Measurements from ENCODE around the gene SLC22A3.

Gene SLC22A3

DNA sequence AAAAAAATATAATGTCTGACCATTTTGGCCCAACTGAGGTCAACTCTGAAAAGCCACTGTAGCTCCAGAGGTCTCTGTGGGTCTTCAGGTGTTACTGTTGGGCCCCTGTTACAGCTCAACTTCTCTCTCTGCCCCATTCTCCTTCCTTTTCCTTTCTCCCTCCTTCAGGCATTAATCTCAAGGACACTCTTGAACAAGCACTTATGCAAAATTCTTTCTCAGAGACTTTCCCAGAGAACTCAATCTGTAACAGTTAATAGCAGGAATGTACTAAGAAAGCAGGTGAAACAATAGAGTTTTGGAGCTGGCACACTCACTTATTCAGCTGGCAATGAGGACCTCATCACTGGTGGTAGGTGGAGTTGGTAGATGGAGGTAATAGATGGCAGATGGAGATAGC is 31.9 kb upstream of the SLC22A3 start:
- H3K27me3 ChIP-seq (ENCODE audit: control insufficient read depth, insufficient read depth, low read length): no peaks in the 10 kb centered on the region
- H3K9ac ChIP-seq (ENCODE audit: low read depth, low read length): no peak overlapping the region
- no peak overlapping the region for H3K4me2 ChIP-seq (ENCODE audit: low read length)
- no peaks in the 10 kb centered on the region for H3K4me1 ChIP-seq (ENCODE audit: control insufficient read depth, insufficient read depth, low read length)
- H3K4me3 ChIP-seq (ENCODE audit: low read length): no peak overlapping the region
- H3K36me3 ChIP-seq (ENCODE audit: insufficient read depth, low read length): no peaks in the 10 kb centered on the region
- no peaks in the 10 kb centered on the region for H3K9me3 ChIP-seq (replicated peaks; ENCODE audit: low read length)

DNA sequence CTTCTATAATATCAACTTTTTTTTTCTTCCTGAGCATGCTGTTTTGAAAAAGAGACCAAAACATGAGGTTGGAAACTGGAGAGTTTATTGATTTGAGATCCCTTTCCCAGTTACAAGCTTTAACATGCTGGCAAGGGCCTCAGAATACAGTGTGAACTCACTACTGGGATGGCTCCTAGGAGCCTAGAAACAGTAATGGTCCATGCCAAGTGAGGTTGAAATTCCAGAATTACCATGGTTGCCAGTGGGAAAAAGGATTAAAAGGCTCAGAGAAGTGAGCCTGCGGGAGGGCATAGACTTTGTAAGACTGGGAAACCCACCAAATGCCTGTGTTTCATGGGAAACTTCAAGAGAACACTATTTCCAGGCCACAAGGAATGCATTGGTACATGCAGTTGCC is 28.9 kb upstream of the SLC22A3 start:
- Histone ChIP-seq H3K36me3 (ENCODE audit: insufficient read depth, low read length) (no peaks in the 10 kb centered on the region), H3K27me3 (ENCODE audit: control insufficient read depth, insufficient read depth, low read length) (no peaks in the 10 kb centered on the region), H3K4me3 (ENCODE audit: low read length) (no peak overlapping the region), H3K4me1 (ENCODE audit: control insufficient read depth, insufficient read depth, low read length) (no peaks in the 10 kb centered on the region), H3K9me3 (replicated peaks; ENCODE audit: low read length) (no peaks in the 10 kb centered on the region), H3K9ac (ENCODE audit: low read depth, low read length) (no peak overlapping the region), H3K4me2 (ENCODE audit: low read length) (no peak overlapping the region)

DNA sequence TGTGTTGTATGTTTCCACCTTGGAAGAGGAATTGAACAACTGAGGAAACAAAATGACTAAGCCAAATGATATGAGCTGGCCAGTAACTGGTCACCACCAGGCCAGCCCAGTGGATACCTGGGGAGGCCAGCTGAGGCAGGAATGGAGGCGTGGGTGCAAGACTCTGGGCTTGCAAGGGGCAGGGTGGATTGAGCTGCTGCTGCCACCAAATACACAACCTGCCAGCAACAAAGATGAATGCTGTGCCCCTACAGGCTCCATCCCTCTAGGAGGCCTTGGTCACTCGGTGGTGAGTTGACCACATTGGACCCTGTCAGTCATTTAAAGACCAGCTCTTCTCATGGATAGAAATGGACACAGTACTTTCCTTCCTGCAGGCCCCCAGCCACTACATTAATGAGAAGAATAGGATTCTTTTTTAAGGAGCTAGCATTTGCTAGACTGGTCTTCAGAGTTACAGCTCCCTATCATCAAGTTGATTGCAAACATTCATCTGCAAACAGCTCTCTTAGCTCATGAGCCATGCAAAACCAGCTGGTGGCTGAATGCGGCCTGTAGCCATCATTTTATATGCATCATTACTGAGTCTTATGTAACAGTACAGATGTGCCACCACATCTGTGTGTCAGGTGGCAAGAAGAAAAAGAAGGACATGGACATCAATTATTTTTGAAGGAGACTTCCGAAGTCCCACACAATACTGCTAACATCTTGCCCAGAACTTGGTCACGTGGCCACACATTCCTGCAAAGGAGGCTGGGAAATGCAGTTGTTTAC is 26.3 kb upstream of the SLC22A3 start:
- Histone ChIP-seq H3K4me3 (ENCODE audit: low read length) (no peak overlapping the region), H3K9ac (ENCODE audit: low read depth, low read length) (no peak overlapping the region), H3K9me3 (replicated peaks; ENCODE audit: low read length) (no peaks in the 10 kb centered on the region), H3K4me1 (ENCODE audit: control insufficient read depth, insufficient read depth, low read length) (no peaks in the 10 kb centered on the region), H3K4me2 (ENCODE audit: low read length) (no peak overlapping the region), H3K27me3 (ENCODE audit: control insufficient read depth, insufficient read depth, low read length) (no peaks in the 10 kb centered on the region), H3K36me3 (ENCODE audit: insufficient read depth, low read length) (no peaks in the 10 kb centered on the region)

DNA sequence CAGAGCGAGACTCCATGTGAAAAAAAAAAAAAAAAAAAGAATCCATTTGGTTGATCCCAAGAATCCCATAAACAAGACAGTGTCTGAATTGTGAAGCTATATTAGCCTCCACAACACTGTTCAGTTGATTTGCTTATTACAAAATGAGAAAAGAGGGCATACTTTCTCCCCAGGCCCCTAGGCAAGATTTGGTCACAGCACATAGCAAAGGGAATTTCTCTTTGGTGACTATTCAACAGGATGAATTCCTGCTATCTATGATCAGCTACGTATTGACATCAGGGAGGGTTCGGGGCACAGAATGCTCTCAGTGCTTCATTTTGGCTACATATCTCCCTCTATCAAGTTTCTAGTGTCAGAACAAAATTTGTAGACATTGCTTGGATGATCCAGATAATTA is 20.2 kb upstream of the SLC22A3 start:
- H3K4me2 ChIP-seq (ENCODE audit: low read length): no peak overlapping the region
- peaks cover 6% of the 10 kb centered on the region for H3K27me3 ChIP-seq (ENCODE audit: control insufficient read depth, insufficient read depth, low read length)
- H3K9me3 ChIP-seq (replicated peaks; ENCODE audit: low read length): no peaks in the 10 kb centered on the region
- H3K9ac ChIP-seq (ENCODE audit: low read depth, low read length): no peak overlapping the region
- no peaks in the 10 kb centered on the region for H3K36me3 ChIP-seq (ENCODE audit: insufficient read depth, low read length)
- H3K4me3 ChIP-seq (ENCODE audit: low read length): no peak overlapping the region
- no peaks in the 10 kb centered on the region for H3K4me1 ChIP-seq (ENCODE audit: control insufficient read depth, insufficient read depth, low read length)

DNA sequence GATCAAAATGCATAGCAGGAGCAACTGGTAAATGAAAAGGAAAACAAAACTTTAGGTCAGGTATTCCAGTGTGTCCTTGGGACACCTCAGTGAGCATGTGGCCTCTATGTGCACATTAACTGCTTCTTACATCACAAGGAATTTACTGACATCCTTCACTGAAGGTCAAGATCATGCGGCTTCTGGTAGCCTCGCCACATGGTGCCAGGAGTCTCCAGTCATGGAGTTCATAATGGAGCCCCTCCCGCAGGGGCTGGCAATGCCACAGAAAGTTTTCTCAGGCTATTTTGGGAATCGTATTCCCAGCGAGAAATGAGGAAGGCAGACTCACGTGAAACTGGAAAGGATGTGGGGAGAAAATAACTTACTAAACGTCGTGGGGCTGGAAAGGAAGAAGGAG is 19.7 kb upstream of the SLC22A3 start:
- peaks cover 6% of the 10 kb centered on the region for H3K27me3 ChIP-seq (ENCODE audit: control insufficient read depth, insufficient read depth, low read length)
- H3K4me1 ChIP-seq (ENCODE audit: control insufficient read depth, insufficient read depth, low read length): no peaks in the 10 kb centered on the region
- no peaks in the 10 kb centered on the region for H3K9me3 ChIP-seq (replicated peaks; ENCODE audit: low read length)
- no peaks in the 10 kb centered on the region for H3K36me3 ChIP-seq (ENCODE audit: insufficient read depth, low read length)
- H3K4me2 ChIP-seq (ENCODE audit: low read length): no peak overlapping the region
- H3K9ac ChIP-seq (ENCODE audit: low read depth, low read length): no peak overlapping the region
- no peak overlapping the region for H3K4me3 ChIP-seq (ENCODE audit: low read length)

DNA sequence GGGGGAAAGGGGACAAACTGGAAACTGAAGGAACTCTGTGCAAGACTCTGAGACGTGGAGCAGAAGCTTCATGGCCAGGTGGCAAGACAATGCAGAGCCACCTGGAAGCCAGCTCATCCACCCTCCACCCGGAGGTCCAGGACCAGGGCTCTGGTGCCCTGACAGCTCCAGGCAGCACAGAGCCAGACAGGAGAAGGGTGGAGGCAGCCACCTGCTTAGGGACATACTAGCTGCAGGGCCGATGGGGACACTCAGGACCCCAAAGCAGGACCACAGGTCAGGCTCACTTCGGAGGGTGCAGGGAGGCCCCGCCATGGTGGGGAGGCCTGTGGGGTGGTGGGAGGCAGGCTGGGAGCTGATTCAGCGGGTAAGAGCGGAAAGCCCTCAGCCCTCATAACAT is 19.0 kb upstream of the SLC22A3 start:
- no peak overlapping the region for H3K4me2 ChIP-seq (ENCODE audit: low read length)
- peaks cover 6% of the 10 kb centered on the region for H3K27me3 ChIP-seq (ENCODE audit: control insufficient read depth, insufficient read depth, low read length)
- H3K9me3 ChIP-seq (replicated peaks; ENCODE audit: low read length): no peaks in the 10 kb centered on the region
- no peaks in the 10 kb centered on the region for H3K36me3 ChIP-seq (ENCODE audit: insufficient read depth, low read length)
- no peak overlapping the region for H3K9ac ChIP-seq (ENCODE audit: low read depth, low read length)
- H3K4me1 ChIP-seq (ENCODE audit: control insufficient read depth, insufficient read depth, low read length): no peaks in the 10 kb centered on the region
- H3K4me3 ChIP-seq (ENCODE audit: low read length): no peak overlapping the region

DNA sequence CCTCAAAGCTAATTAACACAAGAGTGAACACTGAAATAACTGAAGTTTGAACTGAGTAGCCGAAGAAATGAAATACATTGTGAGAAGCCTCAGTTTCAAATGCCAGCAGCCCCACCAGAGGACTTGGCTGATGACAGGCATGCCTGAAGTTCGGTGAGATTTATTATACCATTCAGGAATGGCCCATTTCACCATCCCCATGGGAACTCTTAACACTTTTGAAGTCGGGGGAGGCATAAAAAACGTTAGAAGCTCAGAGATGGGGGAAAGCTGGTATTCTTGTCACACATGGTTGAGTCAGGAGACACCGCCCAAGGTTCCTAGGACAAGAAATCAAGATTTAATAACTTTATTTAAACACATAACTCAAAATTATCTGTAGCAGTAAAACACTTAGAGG is 17.6 kb upstream of the SLC22A3 start:
- Histone ChIP-seq H3K9me3 (replicated peaks; ENCODE audit: low read length) (no peaks in the 10 kb centered on the region), H3K36me3 (ENCODE audit: insufficient read depth, low read length) (no peaks in the 10 kb centered on the region), H3K27me3 (ENCODE audit: control insufficient read depth, insufficient read depth, low read length) (peaks cover 6% of the 10 kb centered on the region), H3K9ac (ENCODE audit: low read depth, low read length) (no peak overlapping the region), H3K4me1 (ENCODE audit: control insufficient read depth, insufficient read depth, low read length) (no peaks in the 10 kb centered on the region), H3K4me2 (ENCODE audit: low read length) (no peak overlapping the region), H3K4me3 (ENCODE audit: low read length) (no peak overlapping the region)

DNA sequence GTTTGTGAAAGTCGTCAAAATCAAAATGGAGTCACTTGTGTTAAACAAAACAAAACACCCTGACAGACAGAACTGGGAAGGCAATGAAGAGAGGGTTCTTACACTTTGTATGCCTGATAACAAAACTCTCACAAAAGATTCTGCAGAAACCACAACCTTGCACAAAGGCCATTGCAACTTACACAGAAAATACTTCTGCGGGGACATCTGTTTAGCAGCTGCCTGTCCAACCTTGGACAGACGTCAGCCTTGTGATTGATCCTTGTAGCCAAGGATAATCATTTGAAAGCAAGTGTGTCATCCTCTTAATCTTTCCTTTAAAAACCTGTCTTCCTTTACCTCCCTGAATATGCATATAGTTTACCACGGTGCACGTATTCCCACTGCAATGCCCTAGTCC is 17.0 kb upstream of the SLC22A3 start:
- Histone ChIP-seq H3K9ac (ENCODE audit: low read depth, low read length) (no peak overlapping the region), H3K4me2 (ENCODE audit: low read length) (no peak overlapping the region), H3K27me3 (ENCODE audit: control insufficient read depth, insufficient read depth, low read length) (peaks cover 6% of the 10 kb centered on the region), H3K9me3 (replicated peaks; ENCODE audit: low read length) (no peaks in the 10 kb centered on the region), H3K4me3 (ENCODE audit: low read length) (no peak overlapping the region), H3K4me1 (ENCODE audit: control insufficient read depth, insufficient read depth, low read length) (no peaks in the 10 kb centered on the region), H3K36me3 (ENCODE audit: insufficient read depth, low read length) (no peaks in the 10 kb centered on the region)

DNA sequence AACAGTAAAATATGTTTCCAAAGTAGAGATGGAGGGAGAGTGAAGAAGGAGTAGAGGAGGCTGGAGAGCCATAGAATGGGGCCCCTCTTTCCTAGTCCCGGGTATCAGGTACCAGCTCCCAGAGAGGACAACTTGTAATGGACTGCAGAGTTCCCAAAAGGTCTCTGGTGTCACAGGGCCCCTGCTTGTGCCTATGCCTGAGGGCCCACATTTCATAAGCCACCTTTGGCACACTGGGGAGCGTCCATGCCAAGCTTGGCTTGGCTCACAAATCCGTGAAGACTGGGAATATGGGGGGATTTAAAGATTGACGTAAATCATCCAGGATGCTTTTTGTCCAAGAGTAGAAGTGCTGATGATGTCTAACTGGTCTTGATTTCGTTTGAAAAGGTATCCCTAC is 16.4 kb upstream of the SLC22A3 start:
- H3K9ac ChIP-seq (ENCODE audit: low read depth, low read length): no peak overlapping the region
- H3K4me1 ChIP-seq (ENCODE audit: control insufficient read depth, insufficient read depth, low read length): peaks cover under 1% of the 10 kb centered on the region
- no peaks in the 10 kb centered on the region for H3K9me3 ChIP-seq (replicated peaks; ENCODE audit: low read length)
- no peak overlapping the region for H3K4me3 ChIP-seq (ENCODE audit: low read length)
- H3K36me3 ChIP-seq (ENCODE audit: insufficient read depth, low read length): no peaks in the 10 kb centered on the region
- H3K27me3 ChIP-seq (ENCODE audit: control insufficient read depth, insufficient read depth, low read length): peaks cover 6% of the 10 kb centered on the region
- H3K4me2 ChIP-seq (ENCODE audit: low read length): no peak overlapping the region

DNA sequence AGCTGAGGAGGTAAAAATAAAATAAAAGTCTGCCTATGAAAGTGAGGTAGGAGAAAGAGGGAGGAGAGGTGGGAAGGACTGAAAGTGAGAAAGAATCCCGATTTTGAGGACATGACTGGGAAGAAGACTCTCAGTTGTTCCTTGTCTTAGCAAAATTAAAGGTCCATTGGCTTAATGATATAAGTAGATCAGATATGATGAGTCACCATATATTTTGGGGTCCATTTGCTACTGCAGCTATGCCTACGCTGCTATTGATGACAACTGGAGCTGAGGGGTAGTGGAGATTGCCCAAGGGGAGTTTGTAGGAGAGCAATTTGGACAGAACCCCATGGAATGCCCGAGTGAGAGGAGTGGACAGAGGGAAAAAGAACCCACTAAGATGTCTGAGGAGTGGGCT is 15.1 kb upstream of the SLC22A3 start:
- no peaks in the 10 kb centered on the region for H3K9me3 ChIP-seq (replicated peaks; ENCODE audit: low read length)
- H3K9ac ChIP-seq (ENCODE audit: low read depth, low read length): no peak overlapping the region
- H3K27me3 ChIP-seq (ENCODE audit: control insufficient read depth, insufficient read depth, low read length): peaks cover 6% of the 10 kb centered on the region
- H3K4me3 ChIP-seq (ENCODE audit: low read length): no peak overlapping the region
- peaks cover 9% of the 10 kb centered on the region for H3K4me1 ChIP-seq (ENCODE audit: control insufficient read depth, insufficient read depth, low read length)
- no peak overlapping the region for H3K4me2 ChIP-seq (ENCODE audit: low read length)
- H3K36me3 ChIP-seq (ENCODE audit: insufficient read depth, low read length): no peaks in the 10 kb centered on the region

DNA sequence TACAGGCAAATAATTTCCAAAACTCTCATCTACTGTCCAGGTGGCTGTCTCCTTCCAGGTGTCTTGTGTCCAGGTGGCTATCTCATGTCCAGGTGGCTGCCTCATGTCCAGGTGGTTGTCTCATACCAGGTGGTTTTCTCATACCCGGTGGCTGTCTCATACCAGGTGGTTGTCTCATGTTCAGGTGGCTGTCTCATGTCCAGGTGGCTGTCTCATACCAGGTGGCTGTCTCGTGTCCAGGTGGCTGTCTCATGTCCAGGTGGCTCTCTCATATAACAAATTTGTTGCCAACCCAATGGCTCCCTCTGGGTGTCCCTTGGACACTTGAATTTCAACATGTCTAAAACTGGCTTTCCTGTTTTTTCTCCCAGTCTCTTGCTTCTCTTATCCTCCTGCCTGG is 14.3 kb upstream of the SLC22A3 start:
- no peak overlapping the region for H3K9ac ChIP-seq (ENCODE audit: low read depth, low read length)

DNA sequence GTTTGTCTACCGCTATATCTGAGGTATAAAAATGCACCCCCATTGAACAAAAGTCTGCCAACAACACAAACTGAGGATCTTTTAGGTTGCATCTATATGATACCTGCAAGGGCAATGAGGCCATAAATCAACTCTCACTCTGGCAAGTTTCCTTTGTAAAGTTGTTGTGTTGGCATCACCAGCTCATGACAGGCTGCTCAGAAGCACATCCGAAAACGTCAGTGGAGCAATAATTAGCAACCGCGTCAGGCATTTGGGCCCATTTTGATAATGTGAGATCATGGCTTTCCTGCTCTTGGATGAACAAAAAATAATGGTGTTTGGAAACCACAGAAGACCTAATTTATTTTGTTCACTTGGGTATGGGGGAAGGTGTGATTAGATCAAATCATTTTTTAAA is 12.0 kb upstream of the SLC22A3 start:
- Histone ChIP-seq H3K36me3 (ENCODE audit: insufficient read depth, low read length) (no peaks in the 10 kb centered on the region), H3K27me3 (ENCODE audit: control insufficient read depth, insufficient read depth, low read length) (no peaks in the 10 kb centered on the region), H3K4me3 (ENCODE audit: low read length) (no peak overlapping the region), H3K4me2 (ENCODE audit: low read length) (no peak overlapping the region), H3K9ac (ENCODE audit: low read depth, low read length) (no peak overlapping the region), H3K9me3 (replicated peaks; ENCODE audit: low read length) (no peaks in the 10 kb centered on the region), H3K4me1 (ENCODE audit: control insufficient read depth, insufficient read depth, low read length) (peaks cover 9% of the 10 kb centered on the region)

More for the DNA sequence above, 14.3 kb upstream of the SLC22A3 start:
- no peak overlapping the region for H3K4me3 ChIP-seq (ENCODE audit: low read length)
- H3K4me2 ChIP-seq (ENCODE audit: low read length): no peak overlapping the region
- H3K4me1 ChIP-seq (ENCODE audit: control insufficient read depth, insufficient read depth, low read length): peaks cover 9% of the 10 kb centered on the region
- no peaks in the 10 kb centered on the region for H3K9me3 ChIP-seq (replicated peaks; ENCODE audit: low read length)
- no peaks in the 10 kb centered on the region for H3K36me3 ChIP-seq (ENCODE audit: insufficient read depth, low read length)
- peaks cover 6% of the 10 kb centered on the region for H3K27me3 ChIP-seq (ENCODE audit: control insufficient read depth, insufficient read depth, low read length)
